MM.1S (cell line): ENCODE data around the gene P2RY6.

Source experiments
- DNase-seq: peaks from one replicate; pipeline ENCODE4 v3.0.0-alpha.2; 2015
- H2AFZ ChIP-seq: fragments of 300-600 bp; sonication (generic); 2 replicates; pipeline ENCODE4 v1.6.0; 2016; ENCODE audit warnings: antibody characterized with exemption, low read length
- H3F3A ChIP-seq: fragments of 300-600 bp; sonication (generic); 2 replicates; pipeline ENCODE4 v1.6.1; 2016; ENCODE audit warnings: mild to moderate bottlenecking, antibody characterized with exemption, low read length, moderate library complexity, mixed read lengths; ENCODE audit not compliant: insufficient read depth
- H3K27ac ChIP-seq: fragments of 300-600 bp; sonication (generic); 2 replicates; pipeline ENCODE4 v1.5.1; 2016; ENCODE audit warnings: mild to moderate bottlenecking, low read length
- H3K27me3 ChIP-seq: fragments of 300-600 bp; sonication (generic); replicated peaks from 2 replicates; pipeline ENCODE4 v1.6.0; 2016; ENCODE audit warnings: low read length; ENCODE audit not compliant: insufficient read depth
- H3K36me3 ChIP-seq: fragments of 300-600 bp; sonication (generic); replicated peaks from 2 replicates; pipeline ENCODE4 v1.6.1; 2016; ENCODE audit warnings: mild to moderate bottlenecking, low read length, mixed read lengths; ENCODE audit not compliant: insufficient read depth
- H3K4me1 ChIP-seq: fragments of 300-600 bp; sonication (generic); 2 replicates; pipeline ENCODE4 v1.6.1; 2016; ENCODE audit warnings: low read length, mixed read lengths
- H3K4me2 ChIP-seq: fragments of 300-600 bp; sonication (generic); 2 replicates; pipeline ENCODE4 v1.6.0; 2016; ENCODE audit warnings: low read depth, low read length
- H3K4me3 ChIP-seq: fragments of 300-600 bp; sonication (generic); 2 replicates; pipeline ENCODE4 v1.5.1; 2016; ENCODE audit warnings: low read length, mixed read lengths
- H3K79me2 ChIP-seq: fragments of 300-600 bp; sonication (generic); 2 replicates; pipeline ENCODE4 v1.6.1; 2016; ENCODE audit warnings: mixed run types, low read length, mixed read lengths
- H3K9ac ChIP-seq: fragments of 300-600 bp; sonication (generic); 2 replicates; pipeline ENCODE4 v1.6.1; 2016; ENCODE audit warnings: low read length, mixed read lengths
- H3K9me2 ChIP-seq: fragments of 300-600 bp; sonication (generic); replicated peaks from 2 replicates; pipeline ENCODE4 v1.6.1; 2016; ENCODE audit warnings: mild to moderate bottlenecking, low read length, mixed read lengths; ENCODE audit not compliant: insufficient read depth
- H3K9me3 ChIP-seq: fragments of 300-600 bp; sonication (generic); replicated peaks from 2 replicates; pipeline ENCODE4 v1.6.1; 2016; ENCODE audit warnings: mild to moderate bottlenecking, low read length, mixed read lengths; ENCODE audit not compliant: insufficient read depth
- H4K20me1 ChIP-seq: fragments of 300-600 bp; sonication (generic); 2 replicates; pipeline ENCODE4 v1.6.1; 2016; ENCODE audit warnings: mild to moderate bottlenecking, low read length, moderate library complexity, mixed read lengths; ENCODE audit not compliant: insufficient read depth
- CTCF ChIP-seq: fragments of 300-600 bp; sonication (generic); IDR thresholded peaks from 2 replicates; pipeline ENCODE4 v1.5.1; 2016; ENCODE audit warnings: antibody characterized with exemption, low read length, mixed read lengths
- EZH2 ChIP-seq: fragments of 300-600 bp; sonication (generic); optimal IDR thresholded peaks from 2 replicates; pipeline ENCODE3; 2017; ENCODE audit warnings: low read depth, mild to moderate bottlenecking, antibody characterized with exemption, low read length, mixed read lengths
- EZH2phosphoT487 ChIP-seq: fragments of 300-600 bp; sonication (generic); IDR thresholded peaks from 2 replicates; pipeline ENCODE4 v1.6.1; 2018; ENCODE audit warnings: antibody characterized with exemption, low read length

The P2RY6 gene

GRCh38 chr11:73260127-73260457 lies 12.0 kb upstream of the P2RY6 start:
- Histone ChIP-seq H3K79me2 (no peaks in the 10 kb centered on the region), H3F3A (no peaks in the 10 kb centered on the region), H3K9me3 (no peaks in the 10 kb centered on the region), H3K4me2 (no peak overlapping the region), H3K27ac (no peak overlapping the region), H3K9me2 (no peaks in the 10 kb centered on the region), H2AFZ (no peak overlapping the region), H4K20me1 (no peaks in the 10 kb centered on the region), H3K36me3 (no peaks in the 10 kb centered on the region), H3K4me3 (no peak overlapping the region), H3K9ac (no peak overlapping the region), H3K27me3 (no peaks in the 10 kb centered on the region), H3K4me1 (no peaks in the 10 kb centered on the region)
- no peak for DNase-seq
- TF ChIP-seq EZH2phosphoT487: no peak
- no peak for TF ChIP-seq CTCF
- no peak for TF ChIP-seq EZH2

- Histone ChIP-seq H3K9ac (no peak overlapping the region), H2AFZ (no peak overlapping the region), H3K79me2 (no peaks in the 10 kb centered on the region), H3K4me1 (no peaks in the 10 kb centered on the region), H3K27me3 (no peaks in the 10 kb centered on the region), H3K4me3 (no peak overlapping the region), H3K36me3 (no peaks in the 10 kb centered on the region), H3F3A (no peaks in the 10 kb centered on the region), H4K20me1 (no peaks in the 10 kb centered on the region), H3K27ac (no peak overlapping the region), H3K9me2 (no peaks in the 10 kb centered on the region), H3K9me3 (no peaks in the 10 kb centered on the region), H3K4me2 (no peak overlapping the region)
- TF ChIP-seq EZH2 (no peak), CTCF (no peak), EZH2phosphoT487 (no peak)
- DNase-seq: no peak
These were observed 9.2 kb upstream of the P2RY6 start for GRCh38 chr11:73262851-73263495.

GRCh38 chr11:73263640-73264039 lies 8.5 kb upstream of the P2RY6 start:
- H3K4me1 ChIP-seq: no peaks in the 10 kb centered on the region
- H3K9me2 ChIP-seq: no peaks in the 10 kb centered on the region
- no peaks in the 10 kb centered on the region for H3K79me2 ChIP-seq
- H3K9me3 ChIP-seq: no peaks in the 10 kb centered on the region
- no peaks in the 10 kb centered on the region for H3F3A ChIP-seq
- no peaks in the 10 kb centered on the region for H3K36me3 ChIP-seq
- no peak overlapping the region for H3K27ac ChIP-seq
- no peak overlapping the region for H3K4me2 ChIP-seq
- no peak for DNase-seq
- no peaks in the 10 kb centered on the region for H3K27me3 ChIP-seq
- no peak overlapping the region for H3K4me3 ChIP-seq
- H2AFZ ChIP-seq: no peak overlapping the region
- no peaks in the 10 kb centered on the region for H4K20me1 ChIP-seq
- TF ChIP-seq EZH2phosphoT487: no peak
- no peak for TF ChIP-seq EZH2
- no peak for TF ChIP-seq CTCF
- no peak overlapping the region for H3K9ac ChIP-seq
